Measurements from ENCODE around the gene BCKDK. TPM values are rescaled to one million over a fixed set of nuclear protein-coding genes. Genes with fewer than 3 reads are reported as not detected.

Gene BCKDK
- total and polyA plus RNA-seq, 2 of the 13 experiments (the other 11 are each of a cell fraction or from before 2014, with no cell fraction given) = 24.9 to 42.6 TPM

GRCh38 chr16:31105677-31106213 is 2.4 kb upstream of the BCKDK start (continued):
- TF ChIP-seq ZNF652 (CRISPR knock-in tag; IDR thresholded peaks at IDR 0.05; ENCODE audit: borderline replicate concordance, low read depth) = peak; percentile 71; the same call in 1 of the 2 replicates
- TF ChIP-seq JUND (CRISPR knock-in tag; IDR thresholded peaks at IDR 0.05) = peak; percentile 59
- peak; percentile 90 for TF ChIP-seq ZNF44 (CRISPR knock-in tag; IDR thresholded peaks at IDR 0.05)
- TF ChIP-seq ARID5B (CRISPR knock-in tag; IDR thresholded peaks at IDR 0.05) = peak; percentile 97
- peak; percentile 96 for TF ChIP-seq RARA (CRISPR knock-in tag; IDR thresholded peaks at IDR 0.05)
- no peak for TF ChIP-seq ZNF20 (CRISPR knock-in tag; IDR thresholded peaks at IDR 0.05)
- TF ChIP-seq ZNF282 (IDR thresholded peaks at IDR 0.05; ENCODE audit: partially characterized antibody) = no peak
- peak; percentile 47; the same call in 1 of the 2 replicates for TF ChIP-seq NFYB (CRISPR knock-in tag; IDR thresholded peaks at IDR 0.05)
- peak; percentile 64 for TF ChIP-seq HOXA9 (CRISPR knock-in tag; IDR thresholded peaks at IDR 0.05; ENCODE audit: borderline replicate concordance)
- TF ChIP-seq EP300 (IDR thresholded peaks at IDR 0.05; ENCODE audit: low read depth in 2 of 2, low read length in 2 of 2) = peak; percentile 55 to 90; a peak in 3 of 4 replicates
- TF ChIP-seq EP300 (CRISPR knock-in tag; IDR thresholded peaks at IDR 0.05; ENCODE audit: borderline replicate concordance) = peak; percentile 97
- no peak for TF ChIP-seq JARID2 (CRISPR knock-in tag; IDR thresholded peaks at IDR 0.05; ENCODE audit: insufficient replicate concordance)
- peak; percentile 93; the same call in 1 of the 2 replicates for TF ChIP-seq IRX3 (CRISPR knock-in tag; IDR thresholded peaks at IDR 0.05; ENCODE audit: borderline replicate concordance, low read depth)
- TF ChIP-seq HDAC6 (IDR thresholded peaks at IDR 0.05; ENCODE audit: low read depth, low read length) = no peak
- no peak for TF ChIP-seq ZNF17 (CRISPR knock-in tag; IDR thresholded peaks at IDR 0.05)
- peak; percentile 98 for TF ChIP-seq ETS1 (CRISPR knock-in tag; IDR thresholded peaks at IDR 0.05)
- TF ChIP-seq DZIP1 (CRISPR knock-in tag; IDR thresholded peaks at IDR 0.05) = peak; percentile 98
- TF ChIP-seq GABPA (IDR thresholded peaks at IDR 0.05; ENCODE audit: low read depth, low read length) = no peak
- peak; percentile 63 for TF ChIP-seq GABPA (CRISPR knock-in tag; IDR thresholded peaks at IDR 0.05; ENCODE audit: low read depth)
- peak; percentile 100 for TF ChIP-seq RXRA (CRISPR knock-in tag; IDR thresholded peaks at IDR 0.05)
- TF ChIP-seq ZNF232 (CRISPR knock-in tag; IDR thresholded peaks at IDR 0.05; ENCODE audit: borderline replicate concordance) = peak; percentile 97
- TF ChIP-seq ADNP (CRISPR knock-in tag; IDR thresholded peaks at IDR 0.05) = no peak
- peak; percentile 84 for TF ChIP-seq ZNF501 (CRISPR knock-in tag; IDR thresholded peaks at IDR 0.05)
- TF ChIP-seq KLF16 (CRISPR knock-in tag; IDR thresholded peaks at IDR 0.05) = peak in 1 of 2 experiments; percentile 98; a peak in 2 of 4 replicates
- peak; percentile 68; the same call in 1 of the 2 replicates for TF ChIP-seq REL (CRISPR knock-in tag; conservative IDR thresholded peaks at IDR 0.05)
